Adrenal gland (tissue), 12 donors: Measurements from ENCODE around the gene SPARC. TPM values are rescaled to one million over a fixed set of nuclear protein-coding genes. Genes with fewer than 3 reads are reported as not detected.

Experiments
- DNase-seq, 7 donors: peaks; one replicate each; pipeline ENCODE4 v3.0.0-alpha.2; 2019 to 2020
- H3K27ac ChIP-seq, 5 donors: fragments of 200-600 bp; sonication (generic) in 4 of 5; 1 replicate in 3 of 5; 2 replicates in 2 of 5; pipeline versions ENCODE4 v1.5.1 to v1.8.0; 2016 to 2020; ENCODE audit warnings: mild to moderate bottlenecking in 1 of 5
- H3K27me3 ChIP-seq: fragments of 200-600 bp; 2 replicates; pipeline ENCODE4 v1.8.0; 2021
- H3K36me3 ChIP-seq, 2 donors: fragments of 200-600 bp; replicated peaks in 1 of 2; 1 replicate in 1 of 2; 2 replicates in 1 of 2; pipeline versions ENCODE4 v1.5.1 to v1.8.0; 2018 to 2022
- H3K4me1 ChIP-seq, 2 donors: fragments of 200-600 bp; replicated peaks in 1 of 2; 1 replicate in 1 of 2; 2 replicates in 1 of 2; pipeline versions ENCODE4 v1.5.1 to v1.8.0; 2018 to 2021
- H3K4me3 ChIP-seq, 4 donors: fragments of 200-600 bp; sonication (generic) in 3 of 4; one replicate each; pipeline ENCODE4 v1.5.1; 2016 to 2018
- H3K9me3 ChIP-seq, 3 donors: fragments of 200-600 bp; sonication (generic) in 1 of 3; replicated peaks in 1 of 3; 1 replicate in 2 of 3; 2 replicates in 1 of 3; pipeline versions ENCODE4 v1.5.1 to v1.8.0; 2016 to 2021
- POLR2A ChIP-seq, 2 donors: fragments of 450-650 bp; IDR thresholded peaks; one replicate each; pipeline ENCODE4 v1.6.1; 2017; ENCODE audit warnings: antibody characterized with exemption in 2 of 2, mild to moderate bottlenecking in 2 of 2, moderate library complexity in 1 of 2
- WGBS, 4 donors: extraction: QIAGEN DNeasy Blood & Tissue Kit in 2 of 4; methylation state at CpG; one replicate each; pipeline versions ENCODE4 v1.1.5 to v1.1.7; 2013 to 2017; 5-methylcytosine and 5-hydroxymethylcytosine counted together
- intact Hi-C, 2 donors: fragments of 100-400 bp; cut with DNase I; formaldehyde crosslinking; loops; one replicate each; pipeline versions ENCODE4 v1.14.1 to v1.15.0; 2022 to 2023
- polyA plus RNA-seq, 3 donors: library from polyadenylated mRNA; stranded (reverse); fragments of 200-250 nt in 2 of 3; fragments of 350-450 nt in 1 of 3; fragmentation: Illumina TruSeq in 1 of 3; extraction: RNeasy Lipid Tissue Mini Kit (QIAGEN cat#74804) in 1 of 3; gene quantifications; one replicate each; pipeline ENCODE4 v1.2.3, GENCODE V29; 2013 to 2014
- total RNA-seq, 9 donors: library from RNA; depleted of rRNA in 4 of 9; stranded (reverse); fragments of >200 nt in 4 of 9; fragments of 120-200 nt in 1 of 9; fragmentation: NEBNext Ultra II Directional in 1 of 9; extraction: Animal tissue kit (Norgen Biotek cat#: 25700) in 1 of 9; gene quantifications; one replicate each; pipeline versions ENCODE4 v1.1.0 to v1.2.4, GENCODE V29; 2013 to 2023
- TF ChIP-seq, protein P1 (sequence below), 6 experiments: fragments of 450-650 bp in 4 of 6; fragments of 200-600 bp in 2 of 6; sonication (generic) in 1 of 6; IDR thresholded peaks; 1 replicate in 5 of 6; 2 replicates in 1 of 6; pipeline versions ENCODE4 v1.5.1 to v1.8.0; 2016 to 2021; ENCODE audit warnings: antibody characterized with exemption in 6 of 6, mild to moderate bottlenecking in 2 of 6, moderate library complexity in 1 of 6
- donor health status: healthy with polysubstance abuse.
- donor health status: Bipolar disorder and iron deficiency.
- donor health status: DM: yes; HTN: yes; CAD: no.
- donor health status: DM: no; HTN: no; CAD: no.
- donor health status: DM: no; HTN: no; CAD: no.
- donor health status: DM: yes; HTN: yes; CAD: no.

The SPARC gene
- total and polyA plus RNA-seq, 12 donors, result 145 to 4,554 (median 1,213) TPM

DNA sequence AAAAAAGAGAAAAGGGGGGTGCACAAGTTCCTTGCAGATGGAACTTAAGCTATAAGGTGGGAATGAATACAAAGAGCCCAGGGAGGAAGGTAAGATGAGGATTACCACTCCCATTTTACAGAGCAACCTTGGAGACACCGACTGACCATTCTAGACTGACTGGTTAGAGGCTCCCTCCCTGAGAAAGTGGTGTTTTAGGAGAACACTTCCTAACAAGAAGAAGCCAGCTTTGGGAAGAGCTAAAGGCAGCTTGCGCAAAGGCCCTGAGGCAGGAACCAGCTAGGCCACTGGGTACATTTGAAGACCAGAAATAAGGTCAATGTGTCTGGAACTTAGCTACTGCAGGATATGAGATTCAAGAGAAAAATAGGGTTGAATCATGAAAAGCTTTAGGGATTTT is 38.6 kb downstream of the SPARC start:
- no peaks in the 10 kb centered on the region for H3K27me3 ChIP-seq
- DNase-seq, result no peak
- H3K4me1 ChIP-seq, result no peaks in the 10 kb centered on the region
- no peak overlapping the region for H3K4me3 ChIP-seq
- no peak overlapping the region for H3K27ac ChIP-seq
- TF ChIP-seq, protein P1, sequence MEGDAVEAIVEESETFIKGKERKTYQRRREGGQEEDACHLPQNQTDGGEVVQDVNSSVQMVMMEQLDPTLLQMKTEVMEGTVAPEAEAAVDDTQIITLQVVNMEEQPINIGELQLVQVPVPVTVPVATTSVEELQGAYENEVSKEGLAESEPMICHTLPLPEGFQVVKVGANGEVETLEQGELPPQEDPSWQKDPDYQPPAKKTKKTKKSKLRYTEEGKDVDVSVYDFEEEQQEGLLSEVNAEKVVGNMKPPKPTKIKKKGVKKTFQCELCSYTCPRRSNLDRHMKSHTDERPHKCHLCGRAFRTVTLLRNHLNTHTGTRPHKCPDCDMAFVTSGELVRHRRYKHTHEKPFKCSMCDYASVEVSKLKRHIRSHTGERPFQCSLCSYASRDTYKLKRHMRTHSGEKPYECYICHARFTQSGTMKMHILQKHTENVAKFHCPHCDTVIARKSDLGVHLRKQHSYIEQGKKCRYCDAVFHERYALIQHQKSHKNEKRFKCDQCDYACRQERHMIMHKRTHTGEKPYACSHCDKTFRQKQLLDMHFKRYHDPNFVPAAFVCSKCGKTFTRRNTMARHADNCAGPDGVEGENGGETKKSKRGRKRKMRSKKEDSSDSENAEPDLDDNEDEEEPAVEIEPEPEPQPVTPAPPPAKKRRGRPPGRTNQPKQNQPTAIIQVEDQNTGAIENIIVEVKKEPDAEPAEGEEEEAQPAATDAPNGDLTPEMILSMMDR (IDR thresholded peaks at IDR 0.05), result no peak
- no peak for TF ChIP-seq POLR2A (IDR thresholded peaks at IDR 0.05)
- no peaks in the 10 kb centered on the region for H3K36me3 ChIP-seq
- 93 to 97% (median 95%) methylated on average over 2 of the region's 2 CpGs for WGBS, 4 donors
- H3K9me3 ChIP-seq, result no peaks in the 10 kb centered on the region
- intact Hi-C loops, result no loop called here

DNA sequence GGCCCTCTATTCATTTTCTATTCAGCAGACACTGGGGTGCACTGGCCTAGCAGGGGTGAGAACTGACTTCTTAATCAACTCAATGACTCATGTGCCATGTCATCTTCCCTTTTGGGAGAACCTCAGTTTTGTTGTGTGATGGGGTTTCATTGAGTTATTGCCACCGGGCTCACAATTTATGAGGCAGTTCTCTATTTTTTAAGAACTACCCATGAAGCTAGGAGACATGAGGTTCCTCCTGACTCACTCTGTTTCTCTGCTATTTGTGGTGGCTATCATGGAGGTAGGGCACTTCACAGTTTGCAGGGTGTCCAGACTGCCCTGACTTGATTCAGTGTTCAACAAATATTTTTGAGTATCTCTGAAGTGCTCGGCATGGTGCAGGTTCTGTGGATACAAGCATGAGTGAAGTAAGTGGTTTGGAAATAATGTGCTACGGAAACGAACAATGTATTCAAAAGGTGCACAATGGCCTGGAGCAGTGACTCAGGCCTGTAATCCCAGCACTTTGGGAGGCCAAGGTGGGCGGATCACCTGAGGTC is 39.3 kb downstream of the SPARC start:
- no peak for DNase-seq
- no peak for TF ChIP-seq POLR2A (IDR thresholded peaks at IDR 0.05)
- TF ChIP-seq, protein P1 (IDR thresholded peaks at IDR 0.05), result no peak
- Histone ChIP-seq H3K27ac (no peak overlapping the region), H3K27me3 (no peaks in the 10 kb centered on the region), H3K4me1 (no peaks in the 10 kb centered on the region), H3K36me3 (no peaks in the 10 kb centered on the region), H3K4me3 (no peak overlapping the region), H3K9me3 (no peaks in the 10 kb centered on the region)
- WGBS, 4 donors, result 80 to 90% (median 87%) methylated on average over 5 of the region's 5 CpGs
- intact Hi-C loops, result no loop called here

DNA sequence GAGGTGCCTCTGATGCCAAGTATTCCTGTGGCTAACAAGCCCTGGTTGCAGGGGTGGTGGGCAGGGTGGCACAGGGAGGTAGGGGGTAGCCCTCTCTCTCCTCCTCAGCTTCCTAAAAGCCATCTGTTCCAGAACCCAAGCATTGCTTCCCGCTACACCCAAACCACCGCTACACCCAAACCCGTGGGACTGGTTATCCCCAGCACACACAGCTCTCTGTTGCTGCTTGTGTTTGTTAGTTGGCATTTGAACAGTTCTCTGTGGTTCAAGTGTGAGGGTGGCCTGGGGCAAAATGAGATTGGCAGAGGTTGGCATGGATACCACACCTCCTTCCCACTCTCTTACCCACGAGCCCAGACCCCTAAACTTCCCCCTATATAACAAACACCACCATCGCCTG is 40.4 kb downstream of the SPARC start:
- Histone ChIP-seq H3K27me3 (no peaks in the 10 kb centered on the region), H3K36me3 (no peaks in the 10 kb centered on the region), H3K4me3 (no peak overlapping the region), H3K9me3 (no peaks in the 10 kb centered on the region), H3K27ac (no peak overlapping the region), H3K4me1 (no peaks in the 10 kb centered on the region)
- 81 to 92% (median 84%) methylated on average over 2 to 5 of the region's 5 CpGs for WGBS, 4 donors
- DNase-seq, result no peak
- TF ChIP-seq, protein P1 (IDR thresholded peaks at IDR 0.05), result no peak
- no peak for TF ChIP-seq POLR2A (IDR thresholded peaks at IDR 0.05)
- intact Hi-C loops, result no loop called here

DNA sequence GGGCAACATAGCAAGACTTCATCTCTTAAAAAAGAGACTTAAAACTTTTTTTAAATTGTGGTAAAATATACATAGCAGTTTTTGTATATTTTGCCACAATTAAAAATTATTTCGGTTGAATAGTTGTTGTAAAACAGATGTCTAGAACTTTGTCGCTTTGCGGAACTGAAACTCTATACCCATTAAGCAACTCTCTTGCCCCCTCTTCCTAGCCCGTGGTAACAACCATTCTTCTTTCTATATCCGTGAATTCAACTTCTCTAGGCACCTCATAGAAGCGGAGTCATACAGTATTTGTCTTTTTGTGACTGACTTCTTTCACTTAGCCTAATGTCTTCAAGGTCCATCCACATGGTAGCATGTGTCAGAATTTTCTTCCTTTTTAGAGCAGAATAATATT is 43.3 kb downstream of the SPARC start:
- H3K9me3 ChIP-seq, result no peaks in the 10 kb centered on the region
- intact Hi-C loops, result no loop called here
- H3K36me3 ChIP-seq, result no peaks in the 10 kb centered on the region
- WGBS, 4 donors, result 74 to 86% (median 81%) methylated on average over 6 of the region's 6 CpGs
- no peak for DNase-seq
- TF ChIP-seq POLR2A (IDR thresholded peaks at IDR 0.05), result no peak
- TF ChIP-seq, protein P1 (IDR thresholded peaks at IDR 0.05), result no peak
- H3K27me3 ChIP-seq, result no peaks in the 10 kb centered on the region
- no peak overlapping the region for H3K4me3 ChIP-seq
- no peaks in the 10 kb centered on the region for H3K4me1 ChIP-seq
- no peak overlapping the region for H3K27ac ChIP-seq
